Natural killer cell treated with Interleukin-12 subunit alpha and Interleukin-12 subunit beta and Interleukin-15 and Interleukin-18, amount 100 ng/mL, for 72 hours (primary cell): ENCODE data around the gene CDY2B. TPM values are rescaled to one million over a fixed set of nuclear protein-coding genes. Genes with fewer than 3 reads are reported as not detected.

ENCODE experiments used
- total RNA-seq, 2 donors: library from RNA; stranded (reverse); gene quantifications; one replicate each; pipeline ENCODE4 v1.2.3, GENCODE V29; 2022

Gene CDY2B
- total RNA-seq, 2 donors from 2014 or later: not detected

Other genes with a start within 250 kb of the CDY2B start
- not detected for gene CDY2A, start 145.6 kb upstream of the CDY2B start, total RNA-seq